Activated CD4-positive, CD25-positive, alpha-beta regulatory T cell treated with anti-CD3 and anti-CD28 coated beads, Interleukin-2, amount 50 U/mL, for 16 hours (primary cell): ENCODE results near the gene MYO5B.
"Not testable (repeated sequence)": the region's sequence is repeated elsewhere in the genome, so short reads cannot be mapped to it uniquely, and the experiment has no call there.

Experiments
- DNase-seq: peaks from one replicate; pipeline ENCODE4 v3.0.0-alpha.2; 2020; ENCODE audit warnings: low read depth, low spot score

MYO5B gene

DNA sequence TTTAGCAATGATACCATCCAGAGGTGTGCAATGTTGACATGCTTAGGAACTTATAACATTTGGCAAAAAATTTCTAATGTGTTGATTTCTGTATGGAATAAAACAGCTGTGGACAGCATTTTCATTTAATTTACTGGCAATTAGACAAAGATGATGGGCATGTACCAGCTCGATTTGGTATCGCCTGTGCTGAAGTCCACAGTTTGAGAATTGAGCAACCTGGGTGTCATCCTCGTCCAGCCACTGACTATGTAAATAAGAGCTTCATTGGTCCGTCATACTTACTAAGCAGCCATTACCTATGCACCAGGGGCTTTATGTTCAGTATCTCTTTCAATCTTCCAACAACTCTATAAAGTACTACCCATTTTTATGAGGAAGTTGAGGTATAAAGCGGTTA is 357.1 kb downstream of the MYO5B start:
- no peak for DNase-seq

DNA sequence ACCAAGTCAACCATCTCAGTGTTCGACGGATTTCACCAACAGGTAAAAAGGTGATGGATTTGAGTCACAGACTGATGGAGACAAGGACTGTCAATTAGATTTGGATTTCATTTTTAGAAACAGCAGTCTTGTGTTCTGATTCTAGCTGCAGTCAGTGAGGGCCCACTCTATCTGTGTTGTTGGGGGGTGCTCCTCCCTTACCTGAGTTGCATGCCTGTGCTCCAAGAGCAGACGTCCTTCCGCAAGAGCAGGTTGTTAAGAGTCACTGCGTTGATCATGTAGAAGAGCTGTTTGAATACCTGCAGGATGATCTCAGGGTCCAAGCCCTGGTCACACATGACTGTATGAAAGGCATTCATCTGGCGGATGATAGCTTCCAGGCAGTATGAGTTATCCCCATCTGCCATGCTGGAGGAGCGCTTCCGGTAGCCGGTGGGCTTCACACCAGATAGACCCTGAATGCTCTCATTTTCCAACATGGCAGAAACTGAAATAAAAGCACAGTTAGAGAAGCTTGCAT is 357.6 kb downstream of the MYO5B start:
- not testable (repeated sequence) for DNase-seq

DNA sequence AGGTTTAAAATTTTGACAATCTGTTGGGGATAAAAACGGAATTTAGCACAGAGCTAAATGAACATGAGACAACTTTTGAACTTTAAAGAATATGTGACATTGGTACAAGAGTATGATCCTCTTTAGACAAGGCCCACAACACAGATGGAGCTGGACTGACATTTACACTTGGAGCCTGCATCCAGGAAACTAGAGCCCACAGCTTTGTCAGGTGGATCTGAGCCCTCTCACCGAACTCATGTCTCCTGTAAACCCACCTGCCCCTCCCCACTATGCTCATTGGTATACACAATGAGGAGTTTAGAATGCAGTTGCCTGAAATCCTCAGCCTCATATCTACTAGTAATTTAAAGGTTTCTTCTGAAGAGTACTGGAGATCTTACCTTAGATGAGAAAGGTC is 359.5 kb downstream of the MYO5B start:
- no peak for DNase-seq

DNA sequence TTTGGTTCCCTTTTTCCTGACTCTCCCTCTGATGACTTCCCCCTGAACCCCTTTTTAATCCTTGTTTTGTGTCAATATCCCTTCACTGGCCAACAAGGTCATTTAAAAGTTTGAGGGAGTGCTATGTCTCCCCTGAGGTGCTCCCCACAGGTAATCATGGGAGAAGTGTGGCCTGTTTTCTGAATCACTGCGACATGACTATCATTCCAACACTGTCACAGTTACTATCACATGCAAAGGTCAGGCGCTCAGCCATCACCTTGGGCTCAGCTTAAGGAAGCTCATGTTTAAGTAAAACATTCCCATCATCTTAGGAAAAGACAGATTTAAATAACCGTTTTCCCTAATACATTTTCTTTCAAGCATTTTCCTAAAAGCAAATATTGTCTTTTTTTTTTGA is 360.7 kb downstream of the MYO5B start:
- DNase-seq, result no peak

DNA sequence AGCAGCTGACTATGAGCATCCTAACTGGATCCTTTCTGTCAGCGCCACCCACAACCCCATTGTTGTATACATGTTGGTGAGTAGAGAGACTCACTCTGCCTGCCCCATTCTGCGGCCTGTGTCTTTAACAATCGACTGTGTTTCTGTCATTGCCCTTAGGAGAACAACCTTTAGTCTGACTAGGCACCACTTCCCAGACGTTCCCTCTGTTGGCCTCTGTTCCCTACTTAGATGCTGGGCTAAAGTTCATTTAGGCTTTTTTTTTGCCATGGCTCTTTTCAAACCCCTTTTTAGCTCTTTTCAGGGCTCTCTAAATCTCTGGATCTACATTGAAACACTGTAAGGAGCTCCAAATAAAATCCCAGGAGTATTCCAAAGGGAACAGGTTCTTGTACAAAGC is 361.1 kb downstream of the MYO5B start:
- no peak for DNase-seq

DNA sequence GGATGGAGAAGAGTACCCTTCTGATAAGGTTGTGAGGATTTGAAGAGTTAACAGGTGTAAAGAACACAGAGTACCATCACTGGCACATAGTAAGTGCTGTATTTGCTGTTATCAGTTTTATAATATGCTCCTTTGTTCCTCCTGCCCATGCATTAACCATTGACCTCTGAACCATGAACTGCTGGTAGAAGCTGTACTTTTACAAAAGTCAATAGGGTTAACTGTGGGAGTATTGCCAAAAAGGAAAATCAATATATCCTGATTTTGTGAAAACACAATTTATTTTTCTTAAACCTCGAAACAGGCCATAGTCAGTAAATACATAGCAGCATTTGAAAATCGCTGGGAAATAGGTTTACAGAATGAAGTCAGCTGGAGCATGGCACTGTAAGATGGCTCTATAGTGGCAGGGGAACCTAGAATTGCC is 362.7 kb downstream of the MYO5B start:
- no peak for DNase-seq

DNA sequence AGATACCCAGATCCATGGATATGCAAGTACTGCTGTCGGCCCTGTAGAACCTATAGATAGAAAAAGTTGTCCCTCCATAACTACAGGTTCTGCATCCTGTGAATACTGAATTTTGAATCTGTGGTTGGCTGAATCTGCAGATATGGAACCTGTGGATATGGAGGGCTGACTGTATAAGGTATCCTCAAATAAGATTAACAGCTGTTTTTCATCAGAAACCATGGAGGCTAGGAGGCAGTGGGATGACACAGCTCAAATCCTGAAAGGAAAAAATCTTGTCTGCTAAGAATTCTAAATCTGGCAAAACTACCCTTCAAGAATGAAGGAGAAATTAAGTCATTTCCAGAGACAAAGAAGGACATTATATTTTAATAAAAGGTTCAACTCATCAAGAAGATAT is 367.0 kb downstream of the MYO5B start:
- no peak for DNase-seq

DNA sequence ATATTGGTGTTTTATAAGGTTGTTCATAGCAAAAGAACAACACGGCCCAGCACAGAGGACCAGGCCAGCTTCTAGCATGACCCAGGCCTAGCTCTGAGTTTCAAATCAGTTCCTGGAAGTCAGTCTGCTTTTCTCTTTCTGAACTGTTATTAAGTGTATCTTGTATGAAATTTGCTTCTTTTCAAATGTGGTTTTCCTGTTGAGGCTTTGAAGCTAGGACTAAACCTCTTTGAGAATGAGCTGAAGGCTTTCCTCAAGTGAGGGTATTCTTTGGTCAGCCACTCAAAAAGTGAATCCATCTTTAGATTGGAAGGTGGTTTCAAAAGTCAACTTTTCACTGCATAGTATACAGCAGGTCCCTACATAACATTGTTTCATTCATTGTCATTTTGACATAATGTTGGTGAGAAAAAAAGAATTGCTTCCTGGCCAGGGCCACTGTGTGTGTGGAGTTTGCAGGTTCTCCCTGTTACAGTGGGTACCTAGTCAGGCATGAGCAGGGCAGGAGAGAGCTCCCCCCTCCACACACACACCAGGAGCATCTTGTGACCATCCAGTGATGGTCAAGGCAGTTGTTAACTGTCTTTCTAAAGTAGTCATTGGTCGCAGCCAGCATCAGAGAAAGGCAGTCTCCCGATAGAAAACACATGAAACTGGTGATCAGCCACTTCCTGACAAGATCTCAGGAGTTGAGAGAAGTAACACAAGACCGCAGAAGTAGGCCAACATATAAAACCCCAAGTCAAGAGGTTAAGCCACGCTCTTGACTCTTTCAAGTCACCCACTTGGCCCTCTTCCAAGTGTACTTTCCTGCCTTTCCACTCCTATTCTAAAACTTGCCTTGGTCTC is 374.9 kb downstream of the MYO5B start:
- peak; percentile 11 for DNase-seq

DNA sequence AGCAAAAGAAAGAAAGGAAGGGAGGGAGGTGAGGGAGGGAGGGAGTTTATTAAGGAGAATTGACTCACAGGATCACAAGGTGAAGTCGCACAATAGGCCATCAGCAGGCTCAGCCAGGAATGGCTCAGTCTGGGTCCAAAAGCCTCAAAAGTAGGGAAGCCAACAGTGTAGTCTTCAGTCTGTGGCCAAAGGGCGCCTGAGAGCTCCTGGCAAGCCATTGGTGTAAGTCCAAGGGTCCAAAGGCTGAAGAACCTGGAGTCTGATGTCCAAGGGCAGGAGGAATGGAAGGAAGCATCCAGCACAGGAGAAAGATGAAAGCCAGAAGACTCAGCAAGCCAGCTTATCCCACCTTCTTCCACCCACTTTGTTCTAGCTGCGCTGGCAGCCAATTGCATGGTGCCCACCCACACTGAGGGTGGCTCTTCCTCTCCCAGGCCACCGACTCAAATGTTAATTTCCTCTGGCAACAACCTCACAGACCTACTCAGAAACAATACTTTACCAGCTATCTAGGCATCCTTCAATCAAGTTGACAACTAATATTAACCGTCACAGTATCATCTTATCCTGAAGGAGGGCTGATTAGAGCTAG is 375.8 kb downstream of the MYO5B start:
- no peak for DNase-seq

DNA sequence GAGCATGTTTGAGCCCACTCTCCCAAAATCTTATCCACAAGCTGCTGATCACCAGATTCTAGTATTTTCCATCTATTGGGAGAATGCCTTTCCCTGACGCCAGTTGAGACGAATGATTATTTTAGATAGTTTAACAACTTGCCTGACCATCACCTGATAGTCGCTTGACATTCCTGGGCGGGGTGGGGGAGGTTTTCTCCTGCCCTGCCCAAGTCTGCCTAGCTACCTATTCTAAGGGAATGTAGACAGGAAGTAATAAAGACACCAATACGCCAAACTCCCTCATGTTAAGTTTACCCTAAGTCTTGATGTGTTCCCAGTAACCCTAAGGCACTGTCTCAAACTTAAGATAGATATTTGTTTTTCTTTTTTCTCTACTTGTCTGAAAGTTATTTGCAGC is 377.0 kb downstream of the MYO5B start:
- DNase-seq, result no peak

DNA sequence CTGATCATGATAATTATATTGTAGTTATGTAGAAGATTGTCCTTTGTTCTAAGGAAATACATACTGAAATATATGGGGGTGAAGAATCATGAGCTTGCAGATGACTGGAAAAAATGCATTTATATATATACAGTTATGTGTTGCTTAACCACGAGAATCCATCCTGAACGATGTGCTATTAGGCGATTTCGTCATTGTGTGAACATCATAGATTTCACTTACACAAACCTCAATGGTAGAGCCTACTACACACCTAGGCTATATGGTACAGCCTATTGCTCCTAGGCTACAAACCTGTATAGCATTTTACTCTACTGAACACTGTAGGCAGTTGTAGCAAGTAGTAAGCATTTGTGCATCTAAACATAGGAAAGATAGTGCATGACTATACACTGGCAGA is 379.0 kb downstream of the MYO5B start:
- DNase-seq, result no peak

DNA sequence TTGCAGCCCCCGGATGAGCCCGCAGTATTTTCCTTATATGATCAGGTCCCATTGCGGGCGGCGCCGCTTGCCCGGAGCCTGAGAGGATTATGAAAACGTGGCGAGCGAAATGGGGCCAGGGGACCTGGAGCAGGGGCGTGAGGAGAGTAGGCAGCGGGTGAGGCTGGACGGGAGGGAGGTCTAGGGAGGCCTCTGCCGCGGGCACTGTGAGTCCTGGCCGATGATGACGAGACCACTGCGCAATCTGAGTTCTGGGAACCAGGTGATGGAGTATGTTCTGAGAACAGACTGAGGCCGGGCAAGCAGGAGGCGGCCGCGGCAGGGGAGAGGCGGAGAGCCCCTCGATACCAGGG is 380.8 kb downstream of the MYO5B start:
- DNase-seq, result peak; percentile 6

DNA sequence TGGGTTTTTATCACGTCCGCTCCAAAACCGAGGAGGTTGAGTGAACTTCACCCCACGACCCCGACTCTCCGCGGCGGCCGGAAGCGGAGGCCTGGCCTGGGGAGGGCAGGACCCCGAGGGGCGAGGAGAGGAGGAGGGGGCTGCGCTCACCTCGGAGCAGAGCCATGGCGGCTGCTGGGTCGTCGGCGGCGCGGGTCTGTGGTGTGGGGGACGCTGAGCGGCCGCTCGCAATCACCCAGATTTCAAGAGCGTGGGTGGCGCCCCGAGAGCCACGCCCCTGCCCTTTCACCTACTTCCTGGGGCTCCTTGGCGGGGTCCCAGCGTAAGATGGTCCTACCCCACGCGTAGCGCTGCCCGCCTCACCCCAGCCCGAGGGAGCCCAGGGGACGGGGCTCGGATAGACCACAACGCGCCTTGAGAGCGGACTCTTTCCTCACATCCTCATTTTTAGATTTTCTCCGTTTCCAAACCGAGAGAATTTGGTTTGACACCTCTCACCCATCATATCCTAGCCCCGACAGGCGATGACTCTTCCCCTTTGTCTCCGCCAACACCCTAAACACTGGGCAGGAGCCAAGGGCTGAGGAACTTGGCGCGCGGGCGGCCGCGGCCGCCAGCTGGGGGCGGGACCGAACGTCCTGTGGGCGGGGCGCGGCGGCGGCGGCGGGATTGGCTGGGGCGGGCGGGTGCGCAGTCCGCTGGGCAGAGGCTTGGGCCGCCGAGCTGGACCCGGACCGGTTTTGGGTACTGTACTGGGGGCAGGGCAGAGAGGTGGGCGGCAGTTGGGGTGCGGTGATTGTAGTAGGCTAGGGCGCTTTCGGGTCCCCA is 381.4 kb downstream of the MYO5B start, which contains the start of gene ACAA2:
Gene ACAA2 (minus strand): TSS at position 215 of the 828 bp plus-strand sequence. CDS start 49 bp downstream, at position 166.
- DNase-seq, result peak; percentile 55

DNA sequence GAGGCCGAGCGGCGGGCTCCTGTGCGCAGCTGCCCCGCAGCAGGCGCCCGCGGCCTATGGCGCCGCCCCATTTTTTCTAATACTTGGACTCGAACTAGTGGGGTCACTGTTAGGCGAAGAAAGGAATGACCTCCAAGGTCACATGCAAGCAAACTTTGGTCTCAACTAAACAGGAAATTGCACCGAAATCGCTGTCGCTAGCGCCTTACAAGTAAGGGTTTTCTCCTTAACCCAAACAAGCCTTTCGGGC is 382.0 kb downstream of the MYO5B start:
- DNase-seq, result peak; percentile 8

DNA sequence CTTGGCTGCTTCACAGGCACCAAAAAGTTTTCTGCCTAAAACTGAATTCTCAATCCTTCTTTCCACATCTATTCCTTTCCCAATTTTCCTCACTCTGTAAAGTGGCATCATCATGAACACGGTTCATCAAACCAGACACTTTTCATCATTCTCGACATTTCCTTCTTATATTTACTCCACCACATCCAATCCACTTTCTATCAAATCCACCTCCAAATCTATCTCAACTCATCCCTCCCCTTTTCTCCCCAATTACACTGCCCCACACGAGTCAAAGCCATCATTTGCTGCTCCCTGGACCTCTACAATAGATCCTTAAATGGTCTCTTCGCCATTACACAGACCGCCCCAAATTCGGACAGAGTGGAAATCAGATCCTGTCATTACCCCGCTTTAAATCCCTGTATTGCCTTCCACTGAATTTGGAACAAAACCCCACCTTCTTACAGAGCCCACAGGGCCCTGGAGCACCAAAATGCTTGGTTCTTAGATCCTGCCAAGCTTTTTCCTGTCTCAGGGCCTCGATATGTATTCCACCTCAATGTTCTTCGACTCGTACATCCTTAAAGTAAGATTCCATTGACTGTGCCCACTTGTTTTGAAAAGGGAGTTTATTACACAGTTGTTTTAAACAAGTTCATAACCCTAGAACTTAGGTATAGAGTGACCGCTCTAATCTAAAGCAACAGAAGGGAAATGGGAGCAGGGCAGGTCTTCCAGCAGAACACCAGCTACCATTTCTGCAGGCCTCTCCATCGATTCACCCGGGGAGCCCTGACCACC is 382.5 kb downstream of the MYO5B start:
- no peak for DNase-seq

DNA sequence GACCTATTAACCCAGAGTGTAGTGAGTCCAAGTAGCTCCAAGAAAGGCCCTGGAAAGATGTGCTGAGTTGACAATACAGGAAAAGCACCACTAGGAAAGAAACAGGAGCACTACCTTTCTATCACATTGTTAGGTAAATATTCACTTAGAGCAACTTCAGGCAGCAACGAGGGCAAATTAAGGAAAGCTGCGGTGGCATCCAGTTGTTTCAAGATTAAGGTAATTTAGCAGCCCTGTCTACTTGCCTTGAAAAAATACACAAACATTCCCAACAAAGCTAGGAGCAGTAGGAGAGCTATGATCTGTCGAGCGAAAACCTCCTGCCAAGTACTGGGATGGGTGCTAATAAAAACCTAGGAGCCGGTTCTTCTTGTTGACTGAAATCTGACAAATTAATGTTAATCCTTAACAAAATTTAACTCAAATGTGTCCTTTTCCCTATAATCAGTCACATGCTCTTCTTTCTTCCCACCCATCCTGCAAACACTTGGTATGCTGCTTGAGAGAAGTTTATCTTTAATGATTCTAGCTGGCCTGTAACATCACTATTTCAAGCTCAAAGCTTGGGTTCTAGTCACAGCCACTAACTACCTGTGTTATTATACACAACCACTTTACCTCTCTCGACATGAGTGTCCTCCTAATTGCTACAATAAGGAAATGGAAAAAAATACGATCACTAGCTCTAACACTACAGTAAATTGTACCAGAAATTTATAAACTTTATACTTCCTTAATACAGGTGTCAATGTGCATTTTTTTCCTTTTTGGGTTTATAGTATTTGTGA is 383.6 kb downstream of the MYO5B start:
- no peak for DNase-seq

DNA sequence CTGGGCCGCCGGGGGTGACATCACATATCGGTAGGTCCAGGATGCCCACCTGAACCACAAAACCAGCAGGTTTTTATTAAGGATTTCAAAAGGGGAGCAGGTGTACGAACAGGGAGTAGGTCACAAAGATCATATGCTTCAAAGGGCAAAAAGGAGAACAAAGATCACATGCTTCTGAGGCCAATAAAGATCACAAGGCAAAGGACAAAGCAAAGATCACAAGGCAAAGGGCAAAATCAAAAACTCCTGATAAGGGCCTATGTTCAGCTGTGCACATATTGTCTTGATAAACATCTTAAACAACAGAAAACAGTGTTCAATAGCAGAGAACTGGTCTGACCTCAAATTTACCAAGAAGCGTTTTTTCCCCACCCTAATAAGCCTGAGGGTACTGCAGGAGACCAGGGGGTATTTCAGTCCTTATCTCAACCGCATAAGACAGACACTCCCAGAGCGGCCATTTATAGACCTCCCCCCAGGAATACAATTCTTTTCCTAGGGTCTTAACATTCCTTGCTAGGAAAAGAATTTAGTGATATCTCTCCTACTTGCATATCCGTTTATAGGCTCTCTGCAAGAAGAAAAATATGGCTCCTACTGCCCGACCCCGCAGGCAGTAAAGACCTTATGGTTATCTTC is 386.3 kb downstream of the MYO5B start:
- DNase-seq, result not testable (repeated sequence)

DNA sequence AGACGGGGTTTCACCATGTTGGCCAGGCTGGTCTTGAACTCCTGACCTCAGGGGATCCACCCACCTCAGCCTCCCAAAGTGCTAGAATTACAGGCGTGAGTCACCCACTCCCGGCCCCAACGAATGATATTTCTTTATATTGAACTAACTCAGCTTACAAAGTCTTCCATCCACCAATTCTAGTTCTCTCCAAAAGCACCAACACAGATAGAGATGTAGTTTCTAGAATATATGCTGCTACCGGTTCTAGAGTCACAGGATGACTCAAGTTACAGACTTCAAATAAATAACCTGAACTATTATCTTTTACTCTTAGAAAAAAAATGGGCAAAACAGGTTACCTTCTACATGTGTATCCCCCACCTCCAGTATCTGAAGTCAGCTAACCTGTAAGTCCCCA is 390.9 kb downstream of the MYO5B start:
- DNase-seq, result no peak

DNA sequence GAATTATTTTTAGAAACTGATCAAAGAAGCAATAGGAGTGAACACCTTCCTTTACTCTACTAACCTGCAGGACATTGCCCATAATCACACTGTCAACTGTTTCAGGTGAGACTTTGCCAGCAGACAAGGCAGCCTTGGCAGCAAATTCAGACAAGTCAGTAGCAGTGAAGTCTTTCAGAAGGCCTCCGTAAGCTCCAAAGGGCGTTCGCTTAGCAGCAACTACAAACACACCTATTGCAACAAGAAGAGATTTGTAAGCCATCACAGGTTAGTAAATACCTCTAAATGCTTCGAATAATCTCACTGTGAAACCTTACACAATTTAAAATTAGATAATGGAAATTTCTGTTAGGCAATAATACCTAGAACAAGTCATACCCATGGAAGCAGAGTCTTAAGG is 392.3 kb downstream of the MYO5B start:
- no peak for DNase-seq

DNA sequence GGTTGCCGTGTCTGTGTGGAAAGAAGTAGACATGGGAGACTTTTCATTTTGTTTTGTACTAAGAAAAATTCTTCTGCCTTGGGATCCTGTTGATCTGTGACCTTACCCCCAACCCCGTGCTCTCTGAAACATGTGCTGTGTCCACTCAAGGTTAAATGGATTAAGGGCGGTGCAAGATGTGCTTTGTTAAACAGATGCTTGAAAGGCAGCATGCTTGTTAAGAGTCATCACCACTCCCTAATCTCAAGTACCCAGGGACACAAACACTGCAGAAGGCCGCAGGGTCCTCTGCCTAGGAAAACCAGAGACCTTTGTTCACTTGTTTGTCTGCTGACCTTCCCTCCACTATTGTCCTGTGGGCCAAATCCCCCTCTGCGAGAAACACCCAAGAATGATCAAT is 394.5 kb downstream of the MYO5B start:
- not testable (repeated sequence) for DNase-seq
